ENCODE results near the gene SCN3A. TPM values are rescaled to one million over a fixed set of nuclear protein-coding genes. Genes with fewer than 3 reads are reported as not detected.

Gene SCN3A
- total and polyA plus RNA-seq, 2 experiments from 2014 or later, result 0.06 TPM; not detected in 1

DNA sequence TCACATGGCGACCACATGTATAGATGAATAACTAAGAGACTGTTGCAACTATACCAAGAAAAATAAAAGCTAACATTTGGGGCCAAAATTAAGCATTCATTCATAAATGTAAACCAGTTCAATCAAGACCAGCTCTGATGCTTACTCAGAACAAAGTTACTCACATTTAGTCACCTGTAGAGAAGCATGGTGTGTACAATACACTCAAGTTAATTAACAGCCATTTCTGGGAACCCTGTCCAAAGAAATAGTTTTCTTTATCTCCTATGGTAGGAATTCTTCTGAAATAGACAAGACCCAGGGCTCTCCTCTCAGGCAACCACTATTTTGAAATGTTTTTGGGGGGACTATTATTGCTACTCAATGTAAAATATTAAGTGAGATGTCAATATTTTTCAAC, 1.6 kb downstream of the SCN3A start:
- H3K27me3 ChIP-seq, result no peaks in the 10 kb centered on the region
- no peaks in the 10 kb centered on the region for H3K9me3 ChIP-seq (ENCODE audit: low read depth)
- H3K27ac ChIP-seq, result no peak overlapping the region
- H3K4me3 ChIP-seq, result no peak overlapping the region
- no peak for TF ChIP-seq CTCF (IDR thresholded peaks at IDR 0.05; ENCODE audit: low read depth, low read length)
- no peak for DNase-seq (ENCODE audit: low read depth in 1 of 2, low spot score in 1 of 2)
- H3K36me3 ChIP-seq, result no peaks in the 10 kb centered on the region
- peaks cover 4% of the 10 kb centered on the region for H3K4me1 ChIP-seq (ENCODE audit: low read depth)

GRCh38 chr2:165198181-165198580, 5.7 kb downstream of the SCN3A start:
- no peak for TF ChIP-seq CTCF (IDR thresholded peaks at IDR 0.05; ENCODE audit: low read depth, low read length)
- Histone ChIP-seq H3K27ac (no peak overlapping the region), H3K27me3 (no peaks in the 10 kb centered on the region), H3K4me3 (no peak overlapping the region), H3K36me3 (no peaks in the 10 kb centered on the region), H3K4me1 (ENCODE audit: low read depth) (peaks cover 4% of the 10 kb centered on the region), H3K9me3 (ENCODE audit: low read depth) (no peaks in the 10 kb centered on the region)
- no peak for DNase-seq (ENCODE audit: low read depth in 1 of 2, low spot score in 1 of 2)

GRCh38 chr2:165197346-165197745, 6.5 kb downstream of the SCN3A start:
- Histone ChIP-seq H3K4me3 (no peak overlapping the region), H3K36me3 (no peaks in the 10 kb centered on the region), H3K27ac (no peak overlapping the region), H3K9me3 (ENCODE audit: low read depth) (no peaks in the 10 kb centered on the region), H3K27me3 (no peaks in the 10 kb centered on the region), H3K4me1 (ENCODE audit: low read depth) (peaks cover 2% of the 10 kb centered on the region)
- no peak for DNase-seq (ENCODE audit: low read depth in 1 of 2, low spot score in 1 of 2)
- TF ChIP-seq CTCF (IDR thresholded peaks at IDR 0.05; ENCODE audit: low read depth, low read length), result no peak

GRCh38 chr2:165196411-165196810, 7.4 kb downstream of the SCN3A start:
- DNase-seq (ENCODE audit: low read depth in 1 of 2, low spot score in 1 of 2), result no peak
- Histone ChIP-seq H3K27me3 (no peaks in the 10 kb centered on the region), H3K27ac (no peak overlapping the region), H3K4me3 (no peak overlapping the region), H3K36me3 (no peaks in the 10 kb centered on the region), H3K4me1 (ENCODE audit: low read depth) (no peaks in the 10 kb centered on the region), H3K9me3 (ENCODE audit: low read depth) (no peaks in the 10 kb centered on the region)
- TF ChIP-seq CTCF (IDR thresholded peaks at IDR 0.05; ENCODE audit: low read depth, low read length), result no peak

GRCh38 chr2:165193178-165193777, 10.6 kb downstream of the SCN3A start:
- H3K36me3 ChIP-seq, result no peaks in the 10 kb centered on the region

More at GRCh38 chr2:165193178-165193777, 10.6 kb downstream of the SCN3A start:
- Histone ChIP-seq H3K27ac (no peak overlapping the region), H3K4me1 (ENCODE audit: low read depth) (no peaks in the 10 kb centered on the region), H3K27me3 (no peaks in the 10 kb centered on the region), H3K9me3 (ENCODE audit: low read depth) (no peaks in the 10 kb centered on the region), H3K4me3 (no peak overlapping the region)
- TF ChIP-seq CTCF (IDR thresholded peaks at IDR 0.05; ENCODE audit: low read depth, low read length), result no peak
- no peak for DNase-seq (ENCODE audit: low read depth in 1 of 2, low spot score in 1 of 2)
